AG04450 (cell line): ENCODE data around the gene FAM149A. TPM values are rescaled to one million over a fixed set of nuclear protein-coding genes. Genes with fewer than 3 reads are reported as not detected.

Source experiments
- CTCF ChIA-PET: fragments of 300-600, 350-600 bp; formaldehyde crosslinking; extraction: SDS; loops from one replicate; lab custom pipeline; 2022; ENCODE audit warnings: antibody characterized with exemption, inconsistent platforms; lab: Charles Lee
- POLR2A ChIA-PET: fragments of 350-600 bp; formaldehyde crosslinking; extraction: SDS; loops from one replicate; lab custom pipeline; 2021; ENCODE audit warnings: antibody characterized with exemption, inconsistent platforms; lab: Yijun Ruan, JAX
- DNase-seq: peaks from one replicate; pipeline ENCODE4 v3.0.0-alpha.2; 2011; ENCODE audit warnings: low read depth, low spot score
- H3K27ac ChIP-seq: one replicate; pipeline ENCODE4 v1.5.1; 2012; ENCODE audit warnings: low read depth, low read length, control low read depth
- H3K27me3 ChIP-seq: one replicate; pipeline ENCODE4 v1.6.0; 2012; ENCODE audit warnings: low read length; ENCODE audit not compliant: control insufficient read depth, insufficient read depth
- H3K4me3 ChIP-seq: 2 replicates; pipeline ENCODE4 v1.5.1; 2011; ENCODE audit warnings: mild to moderate bottlenecking, low read depth, low read length, control low read depth
- H3K9me3 ChIP-seq: 2 replicates; pipeline ENCODE4 v1.5.1; 2012; ENCODE audit warnings: low read length; ENCODE audit not compliant: control insufficient read depth, insufficient read depth
- polyA plus RNA-seq: library from polyadenylated mRNA; depleted of rRNA; stranded (reverse); fragments of >200 nt; gene quantifications from 2 replicates; pipeline ENCODE4 v1.2.3, GENCODE V29; 2011; rRNA removed
- small RNA-seq: library from RNA; depleted of rRNA; stranded (forward); fragments of <200 nt; gene quantifications from one replicate; pipeline ENCODE3, GENCODE V24; 2012; ENCODE audit warnings: low read depth; ENCODE audit not compliant: insufficient read length
- TF ChIP-seq, protein P1 (sequence below): IDR thresholded peaks from 2 replicates; pipeline ENCODE4 v1.5.1; 2011; ENCODE audit warnings: low read depth, low read length, control low read depth, inconsistent platforms

Gene FAM149A
- polyA plus RNA-seq, 1 experiment = 0.07 TPM

DNA sequence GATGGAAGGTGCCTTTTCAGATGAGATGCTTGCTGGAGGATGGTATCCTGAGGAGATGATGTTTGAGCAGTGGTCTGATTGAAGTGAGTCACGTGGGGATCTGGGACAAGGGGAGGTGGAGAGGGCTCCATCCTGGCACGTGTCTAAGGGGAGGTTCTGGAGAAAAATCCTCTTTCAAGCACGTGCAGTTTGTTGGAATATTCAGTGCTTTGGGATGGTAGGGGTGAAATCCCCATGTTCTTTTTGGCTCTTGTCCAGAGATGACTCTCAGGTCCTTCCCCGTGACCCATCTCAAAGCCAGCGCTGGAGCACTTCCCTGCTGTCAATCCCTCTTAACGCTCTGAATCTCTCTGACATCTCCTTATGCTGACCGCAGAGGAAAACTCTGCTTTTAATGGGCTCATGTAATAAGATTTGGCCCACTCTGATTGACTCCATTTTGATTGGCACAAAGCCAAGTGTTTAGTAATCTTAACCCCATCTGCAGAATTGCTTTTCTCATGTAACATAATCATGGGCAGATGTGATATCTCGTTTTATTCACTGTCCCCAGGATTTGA lies 112.0 kb downstream of the FAM149A start:
- ChIA-PET CTCF (no interaction called here), POLR2A (no interaction called here)
- no peaks in the 10 kb centered on the region for H3K9me3 ChIP-seq
- no peak overlapping the region for H3K4me3 ChIP-seq
- TF ChIP-seq, protein P1, sequence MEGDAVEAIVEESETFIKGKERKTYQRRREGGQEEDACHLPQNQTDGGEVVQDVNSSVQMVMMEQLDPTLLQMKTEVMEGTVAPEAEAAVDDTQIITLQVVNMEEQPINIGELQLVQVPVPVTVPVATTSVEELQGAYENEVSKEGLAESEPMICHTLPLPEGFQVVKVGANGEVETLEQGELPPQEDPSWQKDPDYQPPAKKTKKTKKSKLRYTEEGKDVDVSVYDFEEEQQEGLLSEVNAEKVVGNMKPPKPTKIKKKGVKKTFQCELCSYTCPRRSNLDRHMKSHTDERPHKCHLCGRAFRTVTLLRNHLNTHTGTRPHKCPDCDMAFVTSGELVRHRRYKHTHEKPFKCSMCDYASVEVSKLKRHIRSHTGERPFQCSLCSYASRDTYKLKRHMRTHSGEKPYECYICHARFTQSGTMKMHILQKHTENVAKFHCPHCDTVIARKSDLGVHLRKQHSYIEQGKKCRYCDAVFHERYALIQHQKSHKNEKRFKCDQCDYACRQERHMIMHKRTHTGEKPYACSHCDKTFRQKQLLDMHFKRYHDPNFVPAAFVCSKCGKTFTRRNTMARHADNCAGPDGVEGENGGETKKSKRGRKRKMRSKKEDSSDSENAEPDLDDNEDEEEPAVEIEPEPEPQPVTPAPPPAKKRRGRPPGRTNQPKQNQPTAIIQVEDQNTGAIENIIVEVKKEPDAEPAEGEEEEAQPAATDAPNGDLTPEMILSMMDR = no peak
- H3K27ac ChIP-seq = no peak overlapping the region
- no peak for DNase-seq
- no peaks in the 10 kb centered on the region for H3K27me3 ChIP-seq

DNA sequence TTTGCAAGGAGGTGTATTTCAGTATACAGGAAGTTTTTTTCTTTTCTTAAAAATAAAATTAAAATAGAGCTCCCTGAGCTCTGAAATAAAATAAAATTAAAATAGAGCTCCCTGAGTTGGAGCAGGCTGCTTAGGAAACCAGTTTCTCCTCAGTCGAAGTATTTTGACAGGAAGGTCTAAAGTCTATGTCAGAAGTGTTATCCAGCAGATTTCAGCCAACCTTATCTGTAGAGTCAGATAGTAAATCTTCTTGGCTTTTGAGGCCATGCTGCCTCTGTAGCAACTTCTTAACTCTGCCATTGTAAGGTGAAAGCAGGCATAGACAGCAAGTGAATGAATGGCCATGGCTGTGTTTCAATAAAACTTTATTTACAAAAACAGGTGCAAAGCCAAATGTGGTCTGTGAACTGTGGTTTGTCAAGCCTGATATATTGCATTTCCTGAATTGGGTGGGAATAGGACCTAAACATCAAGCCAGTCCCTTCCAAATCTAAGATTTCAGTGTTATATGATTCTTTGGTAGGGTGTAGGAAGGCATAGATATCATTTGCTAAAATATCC lies 113.3 kb downstream of the FAM149A start:
- H3K27me3 ChIP-seq = no peaks in the 10 kb centered on the region
- DNase-seq = no peak
- POLR2A ChIA-PET = no interaction called here
- H3K9me3 ChIP-seq = no peaks in the 10 kb centered on the region
- H3K4me3 ChIP-seq = no peak overlapping the region
- TF ChIP-seq, protein P1 = no peak
- CTCF ChIA-PET = interaction anchor here (1.0 kb wide), 1 partner anchor 180 kb away, joined by 4 read pairs; no protein-coding TSS in a partner anchor
- no peak overlapping the region for H3K27ac ChIP-seq

DNA sequence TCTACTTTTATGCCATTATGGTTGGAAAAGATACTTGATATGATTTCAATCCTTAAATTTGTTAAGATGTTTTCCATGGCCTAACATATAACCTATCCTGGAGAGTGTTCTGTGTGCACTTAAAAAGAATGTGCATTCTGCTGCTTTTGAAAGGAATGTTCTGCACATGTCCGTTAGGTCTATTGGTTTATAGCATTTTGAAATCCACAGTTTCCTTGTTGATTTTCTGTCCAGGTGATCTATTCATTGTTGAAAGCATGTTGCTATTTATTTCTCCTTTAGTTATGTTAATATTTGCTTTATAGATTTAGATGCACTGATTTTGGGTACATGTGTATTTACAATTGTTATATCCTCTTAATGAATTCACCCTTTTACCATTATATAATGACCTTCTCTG lies 117.1 kb downstream of the FAM149A start:
- no peak for DNase-seq
- POLR2A ChIA-PET = no interaction called here

More for the DNA sequence above, 117.1 kb downstream of the FAM149A start:
- no peaks in the 10 kb centered on the region for H3K27me3 ChIP-seq
- TF ChIP-seq, protein P1 = no peak
- CTCF ChIA-PET = no interaction called here
- H3K9me3 ChIP-seq = no peaks in the 10 kb centered on the region
- no peak overlapping the region for H3K4me3 ChIP-seq
- no peak overlapping the region for H3K27ac ChIP-seq

Small RNA genes lying within 50 kb of the gene (small RNA-seq; reads per million reads assigned to genes)
- not detected for gene RF00322

Other genes with a start within 250 kb of the FAM149A start
- 0.86 and 1.1 TPM in 2 replicates for gene TLR3, start 35.5 kb upstream of the FAM149A start, polyA plus RNA-seq
- gene CYP4V2, start 86.9 kb downstream of the FAM149A start, polyA plus RNA-seq = 3.7 and 4.8 TPM in 2 replicates
- gene KLKB1, start 122.8 kb downstream of the FAM149A start, polyA plus RNA-seq = 0.11 TPM in 1 of 2 replicates, not detected in the other
- gene F11, start 161.5 kb downstream of the FAM149A start, polyA plus RNA-seq = not detected in 2 replicates